Measurements from ENCODE around the gene GDPD4.

GDPD4 gene

DNA sequence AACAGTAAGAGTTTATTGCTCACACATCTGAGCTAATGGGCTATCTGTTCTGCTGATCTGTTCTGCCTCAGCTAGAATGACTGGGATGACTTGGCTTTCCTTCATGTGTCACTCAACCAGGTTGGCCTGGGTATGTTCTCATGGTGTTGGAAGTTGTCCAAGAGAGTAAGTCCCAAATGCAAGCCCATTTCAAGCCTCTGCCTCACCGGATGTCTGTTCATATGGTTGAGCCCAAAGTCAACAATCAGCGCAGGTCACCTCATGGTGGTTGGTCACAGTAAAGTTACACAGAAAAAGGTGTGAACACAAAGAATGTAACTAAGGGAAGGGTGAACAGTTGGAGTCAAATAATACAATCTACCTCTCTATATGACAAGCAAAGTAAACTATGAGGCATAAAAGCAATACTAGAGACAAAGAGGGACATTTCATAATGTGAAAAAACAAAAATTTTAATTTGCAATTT is 1.9 kb downstream of the GDPD4 start:
- no peaks in the 10 kb centered on the region for H3K9me3 ChIP-seq (ENCODE audit: insufficient read depth, low read depth, low read length)
- H3K4me3 ChIP-seq (ENCODE audit: low read length, poor library complexity, severe bottlenecking): no peak overlapping the region
- no peak overlapping the region for H3K9ac ChIP-seq (ENCODE audit: low read depth, low read length, poor library complexity, severe bottlenecking)
- no peaks in the 10 kb centered on the region for H3K27me3 ChIP-seq (ENCODE audit: insufficient read depth, low read length, poor library complexity, severe bottlenecking)
- no peaks in the 10 kb centered on the region for H3F3A ChIP-seq (ENCODE audit: low read depth)
- no peak overlapping the region for H3K4me2 ChIP-seq (ENCODE audit: low read depth, low read length, poor library complexity, severe bottlenecking)
- no peaks in the 10 kb centered on the region for H3K79me2 ChIP-seq (ENCODE audit: insufficient read depth, low read length)
- H2AFZ ChIP-seq (ENCODE audit: low read length): no peak overlapping the region
- no peaks in the 10 kb centered on the region for H3K4me1 ChIP-seq (ENCODE audit: insufficient read depth, low read length, poor library complexity, severe bottlenecking)
- H3K9me2 ChIP-seq (replicated peaks; ENCODE audit: low read depth, low read length): no peaks in the 10 kb centered on the region
- TF ChIP-seq, protein P1, sequence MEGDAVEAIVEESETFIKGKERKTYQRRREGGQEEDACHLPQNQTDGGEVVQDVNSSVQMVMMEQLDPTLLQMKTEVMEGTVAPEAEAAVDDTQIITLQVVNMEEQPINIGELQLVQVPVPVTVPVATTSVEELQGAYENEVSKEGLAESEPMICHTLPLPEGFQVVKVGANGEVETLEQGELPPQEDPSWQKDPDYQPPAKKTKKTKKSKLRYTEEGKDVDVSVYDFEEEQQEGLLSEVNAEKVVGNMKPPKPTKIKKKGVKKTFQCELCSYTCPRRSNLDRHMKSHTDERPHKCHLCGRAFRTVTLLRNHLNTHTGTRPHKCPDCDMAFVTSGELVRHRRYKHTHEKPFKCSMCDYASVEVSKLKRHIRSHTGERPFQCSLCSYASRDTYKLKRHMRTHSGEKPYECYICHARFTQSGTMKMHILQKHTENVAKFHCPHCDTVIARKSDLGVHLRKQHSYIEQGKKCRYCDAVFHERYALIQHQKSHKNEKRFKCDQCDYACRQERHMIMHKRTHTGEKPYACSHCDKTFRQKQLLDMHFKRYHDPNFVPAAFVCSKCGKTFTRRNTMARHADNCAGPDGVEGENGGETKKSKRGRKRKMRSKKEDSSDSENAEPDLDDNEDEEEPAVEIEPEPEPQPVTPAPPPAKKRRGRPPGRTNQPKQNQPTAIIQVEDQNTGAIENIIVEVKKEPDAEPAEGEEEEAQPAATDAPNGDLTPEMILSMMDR (conservative IDR thresholded peaks at IDR 0.05; ENCODE audit: low read length): no peak
- no peak for TF ChIP-seq EZH2phosphoT487 (IDR thresholded peaks at IDR 0.05; ENCODE audit: borderline replicate concordance)
- no peaks in the 10 kb centered on the region for H4K20me1 ChIP-seq (ENCODE audit: insufficient read depth, low read length, poor library complexity, severe bottlenecking)
- H3K36me3 ChIP-seq (ENCODE audit: insufficient read depth, low read length): no peaks in the 10 kb centered on the region

DNA sequence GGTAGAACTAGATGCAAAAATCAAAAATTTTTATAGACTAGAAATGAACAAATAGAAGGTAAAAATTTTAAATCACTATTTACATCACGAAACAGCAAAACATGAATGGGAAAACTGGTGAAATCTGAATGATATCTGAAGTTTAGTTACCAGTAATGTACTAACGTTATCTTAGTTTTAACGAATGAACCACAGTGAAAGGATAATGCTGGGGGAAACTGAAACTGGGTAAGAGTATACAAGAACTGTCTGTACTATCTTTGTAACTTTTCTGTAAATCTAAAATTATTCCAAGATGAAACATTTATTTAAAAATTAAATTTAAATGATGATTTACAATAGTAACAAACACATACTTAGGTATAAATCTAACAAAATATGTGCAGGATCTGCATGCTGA is 7.4 kb downstream of the GDPD4 start:
- Histone ChIP-seq H3K4me2 (ENCODE audit: low read depth, low read length, poor library complexity, severe bottlenecking) (no peak overlapping the region), H3K27me3 (ENCODE audit: insufficient read depth, low read length, poor library complexity, severe bottlenecking) (peaks cover 6% of the 10 kb centered on the region), H3K79me2 (ENCODE audit: insufficient read depth, low read length) (no peaks in the 10 kb centered on the region), H3K9ac (ENCODE audit: low read depth, low read length, poor library complexity, severe bottlenecking) (no peak overlapping the region), H3F3A (ENCODE audit: low read depth) (no peaks in the 10 kb centered on the region), H3K4me1 (ENCODE audit: insufficient read depth, low read length, poor library complexity, severe bottlenecking) (no peaks in the 10 kb centered on the region), H3K9me3 (ENCODE audit: insufficient read depth, low read depth, low read length) (no peaks in the 10 kb centered on the region), H3K36me3 (ENCODE audit: insufficient read depth, low read length) (no peaks in the 10 kb centered on the region), H4K20me1 (ENCODE audit: insufficient read depth, low read length, poor library complexity, severe bottlenecking) (no peaks in the 10 kb centered on the region), H3K9me2 (replicated peaks; ENCODE audit: low read depth, low read length) (no peaks in the 10 kb centered on the region), H2AFZ (ENCODE audit: low read length) (no peak overlapping the region), H3K4me3 (ENCODE audit: low read length, poor library complexity, severe bottlenecking) (no peak overlapping the region)
- TF ChIP-seq, protein P1 (conservative IDR thresholded peaks at IDR 0.05; ENCODE audit: low read length): no peak
- no peak for TF ChIP-seq EZH2phosphoT487 (IDR thresholded peaks at IDR 0.05; ENCODE audit: borderline replicate concordance)

DNA sequence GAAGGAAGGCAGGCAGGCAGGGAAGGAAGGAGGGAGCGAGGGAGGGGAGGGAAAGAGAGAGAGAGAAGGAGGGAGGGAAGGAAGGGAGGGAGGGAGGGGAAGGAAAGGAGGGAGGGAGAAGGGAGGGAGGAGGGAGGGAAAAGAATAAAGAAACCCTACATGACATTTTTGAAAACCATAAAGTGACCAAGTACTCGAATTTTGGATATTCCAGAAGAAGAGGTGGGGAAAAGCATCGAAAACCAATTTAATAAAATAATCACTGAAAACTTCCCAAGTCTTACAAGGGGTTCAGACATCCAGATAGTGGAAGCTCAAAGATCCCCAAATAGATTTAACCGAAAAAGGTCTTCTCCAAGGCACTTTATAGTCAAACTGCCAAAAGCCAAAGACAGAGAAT is 11.7 kb downstream of the GDPD4 start:
- no peak for TF ChIP-seq EZH2phosphoT487 (IDR thresholded peaks at IDR 0.05; ENCODE audit: borderline replicate concordance)
- TF ChIP-seq, protein P1 (conservative IDR thresholded peaks at IDR 0.05; ENCODE audit: low read length): no peak
- peaks cover 6% of the 10 kb centered on the region for H3K27me3 ChIP-seq (ENCODE audit: insufficient read depth, low read length, poor library complexity, severe bottlenecking)

More for the DNA sequence above, 11.7 kb downstream of the GDPD4 start:
- Histone ChIP-seq H3K4me1 (ENCODE audit: insufficient read depth, low read length, poor library complexity, severe bottlenecking) (no peaks in the 10 kb centered on the region), H3K36me3 (ENCODE audit: insufficient read depth, low read length) (no peaks in the 10 kb centered on the region), H4K20me1 (ENCODE audit: insufficient read depth, low read length, poor library complexity, severe bottlenecking) (no peaks in the 10 kb centered on the region), H3K9me3 (ENCODE audit: insufficient read depth, low read depth, low read length) (no peaks in the 10 kb centered on the region), H3K79me2 (ENCODE audit: insufficient read depth, low read length) (no peaks in the 10 kb centered on the region), H2AFZ (ENCODE audit: low read length) (no peak overlapping the region), H3K9ac (ENCODE audit: low read depth, low read length, poor library complexity, severe bottlenecking) (no peak overlapping the region), H3K9me2 (replicated peaks; ENCODE audit: low read depth, low read length) (no peaks in the 10 kb centered on the region), H3K4me3 (ENCODE audit: low read length, poor library complexity, severe bottlenecking) (no peak overlapping the region), H3F3A (ENCODE audit: low read depth) (no peaks in the 10 kb centered on the region), H3K4me2 (ENCODE audit: low read depth, low read length, poor library complexity, severe bottlenecking) (no peak overlapping the region)
